ENCODE results near the gene RBFOX1. TPM values are rescaled to one million over a fixed set of nuclear protein-coding genes. Genes with fewer than 3 reads are reported as not detected.

RBFOX1 gene
- total RNA-seq, 4 donors from 2014 or later, result not detected

DNA sequence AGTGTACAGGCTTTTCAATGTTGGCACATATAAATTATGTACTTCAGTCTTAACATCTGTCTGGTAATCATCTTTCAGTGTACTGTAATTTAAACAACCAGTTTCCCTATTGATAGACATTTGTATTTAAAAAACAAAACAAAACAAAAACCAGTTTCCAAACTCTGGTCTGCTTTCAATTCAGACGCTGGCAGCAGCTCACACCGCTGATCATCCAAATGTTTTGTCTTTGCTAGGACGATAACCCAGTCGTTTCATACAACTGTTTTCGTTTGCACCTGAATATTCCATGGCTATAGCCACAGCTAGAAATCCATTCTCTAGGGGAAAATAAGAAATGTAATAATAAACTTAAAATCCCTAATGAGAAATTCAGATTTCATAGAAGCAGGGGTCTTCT, 47.8 kb downstream of the RBFOX1 start:
- peaks cover 0 to 8% (median 0%) of the 10 kb centered on the region in 4 donors for H3K4me1 ChIP-seq
- intact Hi-C loops (cut with DNase I), result no loop called here
- no peaks in the 10 kb centered on the region for H3K36me3 ChIP-seq
- no peaks in the 10 kb centered on the region for H3K9me3 ChIP-seq
- TF ChIP-seq, protein P1, sequence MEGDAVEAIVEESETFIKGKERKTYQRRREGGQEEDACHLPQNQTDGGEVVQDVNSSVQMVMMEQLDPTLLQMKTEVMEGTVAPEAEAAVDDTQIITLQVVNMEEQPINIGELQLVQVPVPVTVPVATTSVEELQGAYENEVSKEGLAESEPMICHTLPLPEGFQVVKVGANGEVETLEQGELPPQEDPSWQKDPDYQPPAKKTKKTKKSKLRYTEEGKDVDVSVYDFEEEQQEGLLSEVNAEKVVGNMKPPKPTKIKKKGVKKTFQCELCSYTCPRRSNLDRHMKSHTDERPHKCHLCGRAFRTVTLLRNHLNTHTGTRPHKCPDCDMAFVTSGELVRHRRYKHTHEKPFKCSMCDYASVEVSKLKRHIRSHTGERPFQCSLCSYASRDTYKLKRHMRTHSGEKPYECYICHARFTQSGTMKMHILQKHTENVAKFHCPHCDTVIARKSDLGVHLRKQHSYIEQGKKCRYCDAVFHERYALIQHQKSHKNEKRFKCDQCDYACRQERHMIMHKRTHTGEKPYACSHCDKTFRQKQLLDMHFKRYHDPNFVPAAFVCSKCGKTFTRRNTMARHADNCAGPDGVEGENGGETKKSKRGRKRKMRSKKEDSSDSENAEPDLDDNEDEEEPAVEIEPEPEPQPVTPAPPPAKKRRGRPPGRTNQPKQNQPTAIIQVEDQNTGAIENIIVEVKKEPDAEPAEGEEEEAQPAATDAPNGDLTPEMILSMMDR (IDR thresholded peaks at IDR 0.05), result no peak
- TF ChIP-seq POLR2AphosphoS5 (IDR thresholded peaks at IDR 0.05), result no peak
- no peak for TF ChIP-seq POLR2A (IDR thresholded peaks at IDR 0.05; ENCODE audit: low read depth)
- no peak for TF ChIP-seq EP300 (IDR thresholded peaks at IDR 0.05)
- 63% methylated on average over 5 of the region's 5 CpGs for WGBS
- no peaks in the 10 kb centered on the region for H3K27me3 ChIP-seq
- H3K27ac ChIP-seq (replicated peaks in 1 of 4), result no peak overlapping the region
- no peak for DNase-seq (ENCODE audit: extremely low spot score)
- H3K4me3 ChIP-seq, result no peak overlapping the region

DNA sequence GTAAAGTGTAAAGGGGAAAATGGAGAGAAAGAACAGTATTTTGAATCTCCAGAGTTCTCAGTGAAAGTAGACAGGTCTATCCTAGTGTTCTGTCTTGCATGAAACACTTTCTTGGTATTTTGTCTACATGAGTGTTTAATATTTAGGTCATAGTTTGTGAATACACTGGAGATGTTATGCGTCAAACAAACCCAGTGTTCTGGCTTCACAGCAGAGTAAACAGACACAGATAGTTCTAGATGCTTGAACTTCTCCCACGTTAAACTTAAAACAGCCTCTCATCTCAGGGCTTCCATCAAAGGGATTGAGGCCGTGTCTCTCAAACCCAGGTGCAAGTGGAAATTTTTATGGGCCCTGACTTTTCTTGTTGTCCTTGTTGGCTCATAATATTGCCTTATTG, 48.3 kb downstream of the RBFOX1 start:
- Histone ChIP-seq H3K27ac (replicated peaks in 1 of 4) (no peak overlapping the region), H3K4me3 (no peak overlapping the region), H3K36me3 (no peaks in the 10 kb centered on the region), H3K27me3 (no peaks in the 10 kb centered on the region), H3K4me1 (peaks cover 0 to 8% (median 0%) of the 10 kb centered on the region in 4 donors), H3K9me3 (no peaks in the 10 kb centered on the region)
- intact Hi-C loops (cut with DNase I), result no loop called here
- DNase-seq (ENCODE audit: extremely low spot score), result no peak
- WGBS, result 36% methylated on average over 3 of the region's 3 CpGs
- TF ChIP-seq POLR2A (IDR thresholded peaks at IDR 0.05; ENCODE audit: low read depth) (no peak), POLR2AphosphoS5 (IDR thresholded peaks at IDR 0.05) (no peak), EP300 (IDR thresholded peaks at IDR 0.05) (no peak)
- TF ChIP-seq, protein P1 (IDR thresholded peaks at IDR 0.05), result no peak

DNA sequence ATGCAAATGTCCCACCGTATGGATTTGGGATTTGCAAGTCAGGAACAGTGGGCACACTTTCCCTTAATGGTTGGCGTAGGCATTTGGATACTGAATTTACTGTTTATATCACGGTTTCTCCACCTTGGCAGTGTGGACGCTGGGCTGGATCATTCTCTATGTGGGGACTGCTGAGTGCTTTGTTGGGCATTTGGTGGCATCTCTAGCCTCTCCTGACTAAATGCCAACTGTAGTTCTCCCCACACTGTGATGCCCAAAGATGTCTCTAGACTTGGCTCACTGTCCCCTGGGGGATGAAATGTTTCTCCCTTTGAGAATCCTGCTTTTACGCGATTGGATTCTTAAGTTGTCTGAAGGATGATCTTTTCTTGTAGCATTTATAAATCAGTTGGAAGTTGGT, 49.0 kb downstream of the RBFOX1 start:
- H3K9me3 ChIP-seq, result no peaks in the 10 kb centered on the region
- H3K36me3 ChIP-seq, result no peaks in the 10 kb centered on the region
- intact Hi-C loops (cut with DNase I), result no loop called here
- no peak for DNase-seq (ENCODE audit: extremely low spot score)
- H3K27ac ChIP-seq (replicated peaks in 1 of 4), result no peak overlapping the region
- H3K27me3 ChIP-seq, result no peaks in the 10 kb centered on the region
- H3K4me3 ChIP-seq, result no peak overlapping the region
- WGBS, result 82% methylated on average over 6 of the region's 6 CpGs
- peaks cover 0 to 8% (median 0%) of the 10 kb centered on the region in 4 donors for H3K4me1 ChIP-seq
- TF ChIP-seq POLR2A (IDR thresholded peaks at IDR 0.05; ENCODE audit: low read depth) (no peak), EP300 (IDR thresholded peaks at IDR 0.05) (no peak), POLR2AphosphoS5 (IDR thresholded peaks at IDR 0.05) (no peak)
- TF ChIP-seq, protein P1 (IDR thresholded peaks at IDR 0.05), result no peak

DNA sequence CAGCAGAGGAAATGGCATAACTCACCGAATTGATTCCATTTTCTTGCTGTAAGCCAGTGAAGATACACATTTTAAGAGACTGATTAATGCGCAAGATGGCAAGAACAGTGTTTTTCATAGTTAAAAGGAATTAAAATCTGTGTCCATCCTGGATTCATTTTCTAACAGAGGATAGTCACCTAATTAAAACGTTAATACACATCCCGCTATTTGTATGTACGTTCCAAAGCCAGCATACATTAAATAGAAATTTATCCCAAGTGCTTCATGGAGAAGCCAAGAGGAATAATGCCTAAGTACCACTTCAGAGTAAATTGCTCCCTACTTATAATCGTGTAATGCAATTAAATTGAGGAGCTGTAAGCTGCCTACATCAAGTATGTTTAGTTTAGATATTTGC, 49.9 kb downstream of the RBFOX1 start:
- DNase-seq (ENCODE audit: extremely low spot score), result no peak
- no peak overlapping the region for H3K4me3 ChIP-seq
- no peak for TF ChIP-seq EP300 (IDR thresholded peaks at IDR 0.05)
- no peak for TF ChIP-seq POLR2AphosphoS5 (IDR thresholded peaks at IDR 0.05)
- TF ChIP-seq, protein P1 (IDR thresholded peaks at IDR 0.05), result no peak
- TF ChIP-seq POLR2A (IDR thresholded peaks at IDR 0.05; ENCODE audit: low read depth), result no peak
- 83% methylated on average over 6 of the region's 6 CpGs for WGBS
- intact Hi-C loops (cut with DNase I), result no loop called here
- no peaks in the 10 kb centered on the region for H3K27me3 ChIP-seq
- peaks cover 0 to 8% (median 0%) of the 10 kb centered on the region in 4 donors for H3K4me1 ChIP-seq
- H3K36me3 ChIP-seq, result no peaks in the 10 kb centered on the region
- no peak overlapping the region for H3K27ac ChIP-seq (replicated peaks in 1 of 4)
- no peaks in the 10 kb centered on the region for H3K9me3 ChIP-seq

DNA sequence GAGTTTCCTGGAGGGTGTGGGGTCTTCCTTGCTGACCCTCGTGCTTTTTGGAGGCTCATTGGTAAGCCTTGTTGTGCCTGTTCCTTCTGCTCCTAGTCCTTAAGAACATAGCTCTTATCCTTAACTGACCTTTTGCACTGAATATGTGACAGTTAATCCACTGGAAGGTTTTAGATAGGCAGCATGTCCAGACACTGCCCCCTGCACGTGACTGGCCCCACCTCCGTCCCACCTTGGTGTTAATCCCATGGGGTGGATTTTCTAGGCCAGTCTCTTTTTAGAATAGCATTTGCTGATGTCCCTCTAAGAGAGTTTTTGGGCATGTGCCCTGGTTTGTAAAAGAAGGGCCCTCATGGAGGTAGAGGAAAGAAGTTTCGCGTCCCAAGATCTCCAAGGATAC, 58.3 kb downstream of the RBFOX1 start:
- Histone ChIP-seq H3K4me3 (no peak overlapping the region), H3K4me1 (peaks cover 0 to 5% (median 0%) of the 10 kb centered on the region in 4 donors), H3K27ac (replicated peaks in 1 of 4) (no peak overlapping the region), H3K27me3 (no peaks in the 10 kb centered on the region), H3K9me3 (peaks cover 0 to 4% (median 0%) of the 10 kb centered on the region in 4 donors), H3K36me3 (no peaks in the 10 kb centered on the region)
- WGBS, result 74% methylated on average over 5 of the region's 5 CpGs
- no peak for DNase-seq (ENCODE audit: extremely low spot score)
- intact Hi-C loops (cut with DNase I), result no loop called here
- TF ChIP-seq POLR2A (IDR thresholded peaks at IDR 0.05; ENCODE audit: low read depth) (no peak), POLR2AphosphoS5 (IDR thresholded peaks at IDR 0.05) (no peak), EP300 (IDR thresholded peaks at IDR 0.05) (no peak)
- TF ChIP-seq, protein P1 (IDR thresholded peaks at IDR 0.05), result no peak
